NCI-H2196 treated with DMSO at 0.1 percent for 48 hours (cell line): ENCODE results near the gene CARF.
A peak's percentile ranks its signal among the peaks of the same experiment; 100 is the strongest.
"Not testable (repeated sequence)": the region's sequence is repeated elsewhere in the genome, so short reads cannot be mapped to it uniquely, and the experiment has no call there.

Experiments used
- DNase-seq: peaks from one replicate; lab custom pipeline; 2025; ENCODE audit not compliant: unreplicated experiment; lab: John Stamatoyannopoulos, UW

The CARF gene

GRCh38 chr2:202911512-202912341 is at the start of gene CARF, which contains the start of gene WDR12:
TSS of gene CARF (plus strand) at chr2:202912275. CDS start at chr2:202941903, 29,628 bp downstream.
TSS of gene WDR12 (minus strand) at chr2:202911673. CDS start at chr2:202911476, 197 bp downstream.
- DNase-seq: peak; percentile 87

GRCh38 chr2:202870431-202871299 is 41.4 kb upstream of the CARF start:
- DNase-seq: peak; percentile 91

- DNase-seq: peak; percentile 32
Observed at GRCh38 chr2:202871300-202872141, 40.6 kb upstream of the CARF start, which contains the start of gene ICA1L. TSS of gene ICA1L (minus strand) at chr2:202871766. CDS start at chr2:202829009, 42,757 bp downstream.

- no peak for DNase-seq
Observed at GRCh38 chr2:202877699-202878098, 34.4 kb upstream of the CARF start.

GRCh38 chr2:202881570-202881969 is 30.5 kb upstream of the CARF start:
- DNase-seq: no peak

GRCh38 chr2:202883987-202884675 is 27.9 kb upstream of the CARF start:
- DNase-seq: no peak

DNA sequence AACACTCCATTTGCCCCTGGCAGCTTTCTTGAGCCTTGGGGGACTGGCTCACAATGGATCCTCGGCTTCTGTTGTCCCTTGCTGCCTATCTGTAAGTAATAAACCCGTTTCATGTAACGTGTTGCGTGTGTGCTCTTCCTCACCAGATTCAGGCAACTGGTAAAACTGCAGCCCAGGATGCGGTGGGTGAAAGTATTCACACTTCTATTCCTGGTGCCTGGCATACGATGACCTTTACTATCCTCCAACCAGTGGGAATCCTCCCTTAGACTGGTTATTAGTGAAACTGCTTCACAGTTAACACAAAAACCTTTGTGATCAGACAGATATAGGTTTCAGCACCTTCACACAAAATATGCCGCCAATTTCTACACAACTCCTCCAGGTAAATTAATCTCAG is 26.9 kb upstream of the CARF start:
- no peak for DNase-seq

- DNase-seq: not testable (repeated sequence)
Observed at GRCh38 chr2:202905507-202905906, 6.6 kb upstream of the CARF start.

DNA sequence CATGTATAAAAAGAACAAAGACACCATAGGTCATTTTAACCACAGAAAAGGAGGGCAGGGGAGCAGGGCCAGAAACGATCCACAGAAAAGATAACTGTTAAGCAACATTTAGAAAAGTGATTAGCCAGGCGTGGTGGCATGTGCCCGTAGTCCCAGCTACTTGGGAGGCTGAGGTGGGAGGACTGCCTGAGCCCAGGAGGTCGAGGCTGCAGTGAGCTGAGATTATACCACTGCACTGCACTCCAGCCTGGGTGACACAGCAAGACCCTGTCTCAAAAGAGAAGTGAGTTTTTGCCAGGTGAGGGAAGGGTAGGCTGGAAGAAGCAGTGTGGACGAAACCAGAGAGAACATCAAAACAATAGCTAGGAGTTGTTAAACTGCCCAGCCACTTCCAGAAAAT is 3.9 kb upstream of the CARF start:
- DNase-seq: no peak

GRCh38 chr2:202909394-202910192 is 2.5 kb upstream of the CARF start:
- DNase-seq: no peak

GRCh38 chr2:202910250-202910649 is 1.8 kb upstream of the CARF start:
- DNase-seq: not testable (repeated sequence)

GRCh38 chr2:202910698-202911097 is 1.4 kb upstream of the CARF start:
- no peak for DNase-seq

- DNase-seq: no peak
Observed at GRCh38 chr2:202911203-202911511, 918 bp upstream of the CARF start.

DNA sequence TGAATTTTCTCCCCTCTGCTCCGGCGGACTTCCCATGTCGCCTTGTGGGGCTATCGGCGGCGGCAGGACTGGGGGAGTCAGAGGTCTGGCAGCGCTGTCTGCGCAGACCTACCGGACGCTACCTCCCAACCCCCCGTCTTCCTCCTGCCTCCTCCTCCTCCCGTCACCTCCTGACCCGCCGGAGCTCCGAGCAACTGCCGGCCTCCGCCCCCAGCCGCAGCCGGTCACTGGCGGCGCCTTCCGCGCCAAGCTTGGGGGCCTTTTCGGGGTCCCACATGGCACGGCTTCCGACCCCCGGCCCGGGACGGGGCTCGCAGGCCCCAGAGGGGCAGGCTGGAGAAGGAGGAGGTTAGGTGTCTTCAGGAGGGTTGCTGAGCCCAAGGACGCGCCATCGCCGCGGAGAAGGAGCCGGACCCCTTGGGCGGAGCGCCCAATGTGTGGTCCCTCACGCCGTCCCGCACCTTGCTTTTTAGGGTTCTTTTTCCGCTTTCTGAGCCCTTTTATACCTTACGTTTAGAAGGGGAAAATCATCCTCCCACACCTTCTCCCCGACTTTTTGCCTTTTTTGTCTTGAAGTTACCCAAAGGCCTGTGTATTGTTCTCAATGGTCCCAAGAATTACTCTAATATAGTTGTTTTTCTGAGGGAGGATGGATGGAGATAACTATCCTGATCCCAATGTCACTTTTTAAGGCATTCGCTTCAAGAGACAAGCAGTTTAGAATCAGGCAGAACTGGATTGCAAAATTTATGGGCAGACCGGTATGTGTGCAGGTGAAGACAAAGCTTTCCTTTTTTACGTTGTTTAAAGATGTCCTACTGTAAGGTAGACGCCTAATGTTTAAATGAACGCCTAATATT is 497 bp downstream of the CARF start:
- not testable (repeated sequence) for DNase-seq

DNA sequence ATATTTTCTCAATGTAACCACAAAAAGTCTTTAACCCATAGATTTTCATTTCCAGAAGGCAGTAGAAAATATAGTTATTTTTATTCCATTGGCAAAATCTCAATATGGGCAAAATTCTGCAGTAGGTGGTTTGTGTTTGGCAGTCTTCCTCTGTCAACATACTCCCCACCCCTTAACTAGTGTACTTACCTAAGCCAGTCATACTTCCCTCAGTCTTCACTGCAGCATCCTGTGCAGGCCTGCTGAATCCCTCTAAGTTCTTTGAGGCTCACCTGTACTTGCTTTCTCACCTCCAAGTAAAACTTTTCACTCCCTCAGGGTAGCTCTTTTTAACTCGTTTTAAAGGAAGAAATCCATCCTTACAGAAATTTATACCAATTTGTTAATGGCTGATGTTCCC is 6.8 kb downstream of the CARF start:
- DNase-seq: no peak

DNA sequence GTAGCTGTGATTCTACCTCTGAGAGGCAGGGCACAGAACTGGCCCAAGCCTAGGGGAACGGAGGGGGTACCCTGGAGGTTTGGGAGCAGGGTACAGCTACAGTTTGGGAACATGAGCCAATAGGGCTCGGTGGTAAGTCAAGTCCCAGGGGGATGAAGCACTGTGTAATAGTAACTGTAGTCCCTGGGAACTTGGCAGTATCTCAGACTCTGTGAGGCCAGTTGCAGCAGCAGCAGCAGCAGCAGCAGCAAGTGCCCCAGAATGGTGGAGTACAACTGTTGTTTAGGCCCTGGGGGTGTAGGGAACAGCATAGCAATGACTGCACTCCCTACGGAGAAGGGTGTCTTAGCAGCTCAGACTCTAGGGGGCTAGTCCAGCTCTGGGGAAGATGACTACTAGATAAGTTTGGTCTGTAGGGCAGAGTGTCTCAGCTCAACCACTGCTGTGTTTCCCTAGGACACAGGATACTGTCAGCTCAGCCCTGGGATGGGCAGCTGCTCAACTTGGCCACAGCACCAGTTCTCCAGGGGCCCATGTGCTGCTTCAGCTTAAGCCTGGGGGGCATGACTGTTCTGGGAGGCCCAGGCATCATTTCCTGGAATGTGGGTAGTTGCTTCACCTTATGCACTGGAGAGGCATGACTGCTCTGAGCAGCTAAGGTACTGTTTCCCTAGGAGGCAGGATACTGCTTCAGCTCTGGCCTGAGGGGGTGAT is 20.5 kb downstream of the CARF start:
- DNase-seq: no peak

GRCh38 chr2:202933139-202933510 is 21.1 kb downstream of the CARF start:
- DNase-seq: no peak

DNA sequence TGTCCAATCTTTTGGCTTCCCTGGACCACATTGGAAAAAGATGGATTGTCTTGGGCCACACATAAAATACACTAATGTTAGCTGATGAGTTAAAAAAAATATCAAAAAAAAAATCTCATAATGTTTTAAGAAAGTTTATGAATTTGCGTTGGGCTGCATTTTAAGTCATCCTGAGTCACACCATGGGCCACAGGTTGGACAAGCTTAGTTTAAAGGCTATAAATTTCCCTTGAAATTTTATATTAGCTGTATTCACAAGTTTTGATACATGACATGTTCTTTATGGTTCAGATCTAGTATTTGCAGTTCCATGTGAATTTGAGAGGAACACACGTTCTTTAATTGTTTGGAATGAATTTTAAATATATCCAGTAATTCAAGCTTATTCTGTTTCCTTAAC is 21.9 kb downstream of the CARF start:
- DNase-seq: no peak
